Endometrium (tissue), 2 donors: Measurements from ENCODE around the gene SARDH.

Source experiments
- FAIRE-seq: peaks from 2 replicates; lab custom pipeline; 2012; peaks lifted over from hg19 to GRCh38; lab: Jason Lieb, UNC
- donor health status: control.
- donor health status: control.

SARDH gene

GRCh38 chr9:133643978-133644760 is 94.0 kb downstream of the SARDH start:
- FAIRE-seq: no peak

GRCh38 chr9:133643362-133643755 is 94.8 kb downstream of the SARDH start:
- FAIRE-seq: no peak

DNA sequence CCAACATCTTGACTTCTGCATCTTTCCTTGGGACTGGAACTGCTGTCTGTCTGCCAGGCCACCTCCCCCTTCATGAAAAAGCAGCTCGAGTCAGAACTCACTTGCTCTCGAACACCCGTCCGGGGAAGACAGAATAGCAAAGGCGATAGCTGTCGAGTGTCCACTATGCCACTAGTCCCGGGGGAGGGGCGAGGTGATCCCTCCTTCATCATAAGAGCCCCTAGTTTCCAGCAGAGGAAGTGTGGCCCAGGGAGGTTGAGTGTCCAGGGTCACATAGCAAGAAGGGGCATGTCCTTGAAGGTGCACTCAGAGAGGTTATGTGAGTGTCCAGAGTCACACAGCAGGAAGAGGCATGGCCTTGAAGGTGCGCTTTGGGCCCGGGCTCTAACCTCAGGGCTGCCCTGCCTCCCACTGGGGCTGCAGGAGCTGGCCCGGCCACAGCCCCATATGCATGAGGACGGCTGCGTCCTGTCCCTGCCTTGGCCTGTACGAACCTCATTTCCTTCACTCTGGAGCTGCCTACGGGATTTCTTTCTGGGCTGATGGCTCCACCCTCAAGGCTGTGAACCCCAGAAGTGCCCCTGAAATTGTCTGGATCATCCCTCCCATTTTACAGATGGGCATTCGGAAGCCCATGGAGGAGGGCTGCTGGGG is 95.3 kb downstream of the SARDH start:
- no peak for FAIRE-seq

- no peak for FAIRE-seq
Observed at GRCh38 chr9:133641861-133642595, 96.1 kb downstream of the SARDH start.

GRCh38 chr9:133641396-133641655 is 96.8 kb downstream of the SARDH start:
- no peak for FAIRE-seq

GRCh38 chr9:133640580-133641395 is 97.4 kb downstream of the SARDH start:
- no peak for FAIRE-seq

- FAIRE-seq: no peak
Observed at GRCh38 chr9:133640160-133640559, 98.0 kb downstream of the SARDH start.

- FAIRE-seq: no peak
Observed at GRCh38 chr9:133639613-133640012, 98.5 kb downstream of the SARDH start.

DNA sequence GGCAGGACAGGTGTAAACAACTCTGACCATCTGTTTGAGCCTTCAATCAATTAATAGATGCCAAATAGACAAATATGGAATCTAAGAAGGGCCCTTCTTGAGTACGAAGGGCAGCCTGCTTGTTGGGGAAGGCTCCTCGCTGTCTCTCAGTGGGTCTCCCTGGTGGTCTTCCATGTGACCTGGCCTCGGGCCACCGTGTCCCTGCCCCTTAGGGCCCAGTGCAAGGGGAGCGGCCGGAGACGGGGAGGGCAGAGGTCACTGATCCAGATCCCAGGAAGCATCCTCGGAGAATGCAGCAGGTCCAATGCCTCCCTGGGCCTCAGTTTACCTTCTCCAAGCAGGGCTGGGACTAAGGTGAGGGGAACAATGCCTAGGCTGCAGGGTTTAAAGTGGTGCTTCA is 99.4 kb downstream of the SARDH start:
- FAIRE-seq: no peak

DNA sequence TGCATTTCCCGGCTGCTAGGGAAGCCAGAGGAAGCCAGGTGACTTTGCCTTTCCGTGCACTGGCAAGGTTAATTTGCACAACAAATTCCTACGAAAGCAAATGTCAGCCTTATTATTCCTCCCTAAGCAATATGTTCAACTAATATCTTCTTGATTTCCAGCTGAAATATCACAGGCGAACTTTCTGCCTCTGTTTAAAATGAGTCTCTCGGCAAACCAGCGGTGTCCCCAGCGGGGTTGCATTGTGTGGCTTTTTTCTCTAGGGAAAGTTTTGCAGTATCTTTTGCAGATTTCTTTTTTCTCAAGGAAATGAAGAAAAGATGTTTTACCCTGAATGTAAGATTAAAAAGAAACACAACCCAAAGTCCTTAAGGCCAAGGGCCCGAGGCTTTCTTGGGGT is 100.1 kb downstream of the SARDH start:
- no peak for FAIRE-seq

DNA sequence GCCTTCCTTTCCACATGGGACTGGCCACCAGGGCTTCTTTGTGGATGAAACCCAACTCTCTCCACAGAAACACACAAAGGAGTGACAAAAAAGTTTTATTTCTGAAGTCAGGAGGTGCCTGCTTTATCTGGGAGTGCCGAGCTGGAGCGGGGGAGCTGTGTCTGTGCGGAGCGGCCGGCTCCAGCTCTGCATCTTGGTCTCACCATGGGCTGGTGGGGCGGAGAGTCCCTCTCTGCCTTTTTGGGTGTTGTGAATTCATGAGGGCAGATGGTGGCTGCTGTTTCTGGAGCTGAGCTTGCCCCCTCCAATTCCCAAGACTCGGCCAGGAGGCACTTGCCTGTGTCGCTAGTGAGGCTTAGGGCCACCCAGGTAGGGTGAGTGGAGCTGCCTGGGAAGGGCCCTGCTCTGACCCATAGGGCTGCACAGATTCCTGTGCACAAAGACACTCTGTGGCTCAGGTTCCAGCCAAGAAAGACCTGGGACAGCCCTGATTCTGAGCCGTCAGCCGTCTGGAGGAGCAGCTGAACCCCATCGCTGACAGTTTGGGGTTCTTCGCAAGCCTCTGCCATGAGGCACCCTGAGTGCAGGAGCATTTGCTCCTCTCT is 100.6 kb downstream of the SARDH start:
- no peak for FAIRE-seq

GRCh38 chr9:133636902-133637301 is 101.2 kb downstream of the SARDH start:
- no peak for FAIRE-seq

DNA sequence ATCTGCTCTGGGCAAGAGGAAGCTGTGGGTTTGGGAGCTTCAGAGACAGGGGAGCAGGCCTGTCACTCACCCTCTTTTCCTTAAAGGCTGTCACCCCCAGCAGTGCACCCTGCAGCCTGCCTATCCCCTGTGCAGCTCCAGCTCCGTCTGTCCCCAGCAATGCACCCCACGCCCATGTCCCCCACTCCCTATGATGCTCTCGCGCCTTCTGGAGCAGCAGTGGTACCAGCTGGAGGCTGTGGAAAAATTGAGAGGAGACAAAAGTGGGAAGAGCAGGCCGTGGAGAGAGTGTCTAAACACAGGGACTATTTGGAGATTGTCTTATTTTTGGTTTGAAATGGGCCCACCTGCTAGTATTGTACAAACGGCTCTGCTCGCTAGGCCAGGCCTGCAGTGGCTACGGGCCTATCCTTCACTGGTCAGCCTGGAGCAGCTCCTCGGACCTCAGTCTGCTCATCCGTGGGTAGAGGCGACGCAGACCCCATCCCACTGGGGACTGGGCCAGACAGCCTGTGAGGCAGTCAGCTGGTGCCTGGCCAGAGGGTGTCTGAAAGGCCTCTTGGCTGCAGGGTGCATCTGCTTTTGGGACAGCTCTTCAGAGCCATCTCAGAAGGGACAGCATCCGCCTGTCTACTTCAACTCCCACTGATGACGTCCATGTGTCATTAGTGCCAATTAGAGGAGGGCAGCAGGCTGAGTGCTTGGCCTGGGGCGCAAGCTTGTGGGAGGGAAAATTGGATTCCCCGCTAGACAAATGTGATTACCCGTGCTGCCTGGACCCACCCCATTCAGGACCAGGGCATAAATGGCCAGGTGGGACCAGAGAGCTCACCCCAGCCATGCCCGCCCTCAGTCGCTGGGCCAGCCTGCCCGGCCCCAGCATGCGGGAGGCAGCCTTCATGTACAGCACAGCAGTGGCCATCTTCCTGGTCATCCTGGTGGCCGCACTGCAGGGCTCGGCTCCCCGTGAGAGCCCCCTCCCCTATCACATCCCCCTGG is 102.3 kb downstream of the SARDH start, which contains the start of gene DBH:
TSS of gene DBH (plus strand) at position 831 of the 999 bp plus-strand sequence. CDS start at position 840, 9 bp downstream.
- no peak for FAIRE-seq

- FAIRE-seq: no peak
Observed at GRCh38 chr9:133635098-133635497, 103.1 kb downstream of the SARDH start.

DNA sequence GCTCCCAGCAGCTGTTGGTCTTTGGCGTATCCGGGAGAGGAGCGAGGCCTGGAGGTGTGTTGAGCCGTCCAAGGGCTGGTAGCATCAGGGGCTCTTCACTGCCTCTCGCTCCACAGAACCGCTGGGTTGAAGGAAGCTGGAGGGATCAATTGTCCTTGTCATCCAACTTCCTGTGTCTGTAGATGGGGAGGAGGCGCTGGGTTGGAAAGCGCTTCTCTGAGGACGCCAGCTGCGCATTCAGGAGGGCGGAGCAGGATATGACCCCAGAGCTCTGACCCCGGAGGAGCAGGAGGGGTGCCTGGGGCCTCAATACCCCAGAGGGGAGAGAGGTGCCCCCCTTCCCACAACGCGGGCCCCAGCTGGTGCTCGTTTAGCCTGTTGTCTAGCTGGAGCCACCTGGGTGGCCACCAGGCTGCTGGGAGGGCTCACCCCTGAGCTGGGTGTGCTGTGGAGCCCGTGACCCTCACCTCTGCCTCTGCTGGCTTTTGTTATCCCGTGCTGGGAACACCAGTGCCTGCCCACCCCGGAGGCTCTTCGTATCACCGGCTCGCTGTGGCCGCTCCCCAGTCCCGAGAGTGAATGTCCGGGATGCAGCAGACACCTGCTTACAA is 104.0 kb downstream of the SARDH start:
- no peak for FAIRE-seq

DNA sequence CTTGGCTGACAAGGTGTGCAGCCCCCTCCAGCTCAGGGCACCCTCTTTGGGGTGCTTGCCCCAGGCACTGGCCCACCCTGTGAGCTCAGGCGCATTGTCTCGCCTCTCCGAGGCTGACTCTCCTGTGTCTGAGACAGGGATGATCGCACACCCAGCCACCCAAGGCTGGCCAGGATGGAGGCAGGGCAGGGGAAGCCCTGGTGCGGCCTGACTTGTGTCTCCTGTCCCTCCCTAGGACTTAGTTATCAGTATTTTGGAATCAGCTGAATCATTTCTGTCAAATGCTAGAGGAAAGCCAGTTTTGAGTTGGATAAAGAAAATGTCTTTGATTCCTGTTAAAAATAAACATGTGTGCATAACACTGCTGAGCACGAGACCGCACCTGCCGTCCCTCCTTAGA is 104.5 kb downstream of the SARDH start:
- no peak for FAIRE-seq

DNA sequence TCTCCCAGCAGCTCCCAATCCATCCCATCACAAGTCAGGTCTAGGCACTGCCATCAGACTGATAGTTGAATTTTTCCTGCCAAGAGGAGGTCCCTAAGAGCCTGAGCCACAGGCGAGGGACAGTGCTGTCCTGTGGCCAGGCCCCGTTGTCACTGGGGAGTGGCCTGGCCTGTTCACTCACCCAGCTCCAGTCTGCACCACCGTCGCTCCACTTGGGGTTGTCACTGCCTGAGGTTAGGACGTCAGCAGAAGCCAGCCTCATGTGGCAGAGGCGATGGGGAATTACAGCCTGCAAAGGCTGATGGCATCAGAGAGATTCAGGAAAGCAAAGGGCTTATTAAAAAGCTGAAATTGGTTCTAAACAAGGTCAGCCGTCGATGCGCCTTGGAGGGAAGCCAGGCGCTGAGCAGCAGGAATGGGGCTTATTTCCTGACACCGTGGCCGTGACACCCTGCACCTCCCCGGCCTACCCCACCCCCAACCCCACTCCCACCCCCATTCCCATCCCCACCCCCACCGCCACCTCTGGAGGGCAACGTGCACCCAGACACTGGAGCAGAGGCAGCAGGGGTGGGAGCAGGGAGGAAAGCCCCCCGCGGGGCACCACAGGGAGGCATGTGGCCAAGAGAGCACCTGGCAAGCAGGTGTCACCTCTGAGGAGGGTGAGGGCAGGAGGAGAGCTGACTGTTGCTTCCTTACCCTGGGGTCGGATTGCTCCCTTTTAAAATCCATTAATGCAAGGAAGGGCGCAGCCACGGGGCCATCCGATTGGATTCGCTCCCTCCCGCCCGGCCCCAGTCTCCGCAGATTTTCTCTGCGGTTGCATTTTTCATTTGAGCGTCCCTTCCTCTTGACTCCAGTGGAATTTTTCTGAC is 105.1 kb downstream of the SARDH start:
- FAIRE-seq: no peak

DNA sequence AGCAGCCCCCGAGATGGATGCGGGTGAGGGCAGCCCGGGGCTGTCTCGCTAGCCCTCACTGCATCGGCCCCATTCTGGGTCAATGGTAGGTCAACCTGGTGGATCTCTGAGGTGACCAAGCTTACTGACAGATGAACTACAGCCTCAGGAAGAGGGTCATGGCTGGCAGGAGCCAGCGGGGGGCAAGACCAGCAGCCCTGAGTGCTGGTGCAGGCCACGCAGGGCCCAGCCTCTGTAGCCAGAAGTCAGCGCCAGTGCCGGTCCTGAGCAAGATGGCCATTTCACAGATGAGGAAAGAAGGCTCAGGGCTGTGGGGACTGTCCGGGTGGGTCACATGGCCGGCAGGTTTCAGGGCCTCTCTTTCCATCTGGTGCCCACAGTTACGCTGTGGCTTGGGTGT is 107.0 kb downstream of the SARDH start:
- no peak for FAIRE-seq
